Endodermal cell (in vitro differentiated cells): ENCODE measurements around the gene PNCK. TPM values are rescaled to one million over a fixed set of nuclear protein-coding genes. Genes with fewer than 3 reads are reported as not detected.

Experiments used
- DNase-seq: peaks from one replicate; pipeline ENCODE4 v3.0.0-alpha.2; 2017
- H3K27ac ChIP-seq: 2 replicates; pipeline ENCODE4 v1.5.1; 2013; ENCODE audit warnings: mild to moderate bottlenecking, low read depth, low read length, moderate library complexity
- H3K27me3 ChIP-seq: 2 replicates; pipeline ENCODE4 v1.6.1; 2013; ENCODE audit warnings: mild to moderate bottlenecking, low read length, moderate library complexity; ENCODE audit not compliant: insufficient read depth, control insufficient read depth, poor library complexity, severe bottlenecking
- H3K36me3 ChIP-seq: 2 replicates; pipeline ENCODE4 v1.7.0; 2013; ENCODE audit warnings: mild to moderate bottlenecking, low read length, moderate library complexity; ENCODE audit not compliant: control insufficient read depth, insufficient read depth
- H3K4me1 ChIP-seq: one replicate; pipeline ENCODE4 v1.7.0; 2013; ENCODE audit warnings: low read length; ENCODE audit not compliant: control insufficient read depth, insufficient read depth
- H3K4me3 ChIP-seq: 2 replicates; pipeline ENCODE4 v1.5.1; 2013; ENCODE audit warnings: mild to moderate bottlenecking, low read length, moderate library complexity
- H3K9ac ChIP-seq: 2 replicates; pipeline ENCODE4 v1.6.1; 2013; ENCODE audit warnings: mild to moderate bottlenecking, low read length, moderate library complexity; ENCODE audit not compliant: poor library complexity, severe bottlenecking; ENCODE audit errors: extremely low read depth
- H3K9me3 ChIP-seq: 2 replicates; pipeline ENCODE4 v1.6.1; 2013; ENCODE audit warnings: mild to moderate bottlenecking, low read length, moderate library complexity; ENCODE audit not compliant: control insufficient read depth
- H3K27ac Mint-ChIP-seq: 2 replicates; pipeline ENCODE4 v1.8.0; 2020; ENCODE audit warnings: mixed read lengths
- H3K27me3 Mint-ChIP-seq: 2 replicates; pipeline ENCODE4 v1.8.0; 2021; ENCODE audit warnings: mild to moderate bottlenecking, mixed read lengths; ENCODE audit not compliant: insufficient read depth
- H3K36me3 Mint-ChIP-seq: 2 replicates; pipeline ENCODE4 v1.8.0; 2020; ENCODE audit warnings: low read depth, mixed read lengths
- H3K4me1 Mint-ChIP-seq: 2 replicates; pipeline ENCODE4 v1.8.0; 2020; ENCODE audit warnings: mixed read lengths
- H3K4me3 Mint-ChIP-seq: 2 replicates; pipeline ENCODE4 v1.8.0; 2020; ENCODE audit warnings: mild to moderate bottlenecking, moderate library complexity, mixed read lengths
- H3K9me3 Mint-ChIP-seq: 2 replicates; pipeline ENCODE4 v1.8.0; 2020; ENCODE audit warnings: mild to moderate bottlenecking, mixed read lengths
- WGBS, 2 experiments: methylation state at CpG; one replicate each; pipeline versions ENCODE4 v1.1.5 to v1.1.7; 2013; ENCODE audit warnings: missing lambda C conversion rate in 2 of 2, mixed read lengths in 1 of 2; ENCODE audit not compliant: insufficient coverage in 1 of 2, insufficient read length in 1 of 2; 5-methylcytosine and 5-hydroxymethylcytosine counted together
- total RNA-seq, 2 donors: library from RNA; stranded (reverse); fragmentation: NEBNext Ultra II Directional in 1 of 2; extraction: Animal tissue kit (Norgen Biotek cat#: 25700) in 1 of 2; gene quantifications; 2 replicates in 1 of 2; 3 replicates in 1 of 2; pipeline ENCODE4 v1.2.1, GENCODE V29; 2021
- TF ChIP-seq, protein P1 (sequence below): fragments of 200-600 bp; sonication (generic); conservative IDR thresholded peaks from 2 replicates; pipeline ENCODE4 v1.5.0; 2021; ENCODE audit warnings: antibody characterized with exemption, mild to moderate bottlenecking

Gene PNCK
- total RNA-seq, 2 donors from 2014 or later: 2.8 to 12.9 TPM

- no peaks in the 10 kb centered on the region for H3K36me3 Mint-ChIP-seq
- DNase-seq: peak; percentile 8
- no peaks in the 10 kb centered on the region for H3K4me1 Mint-ChIP-seq
- TF ChIP-seq, protein P1, sequence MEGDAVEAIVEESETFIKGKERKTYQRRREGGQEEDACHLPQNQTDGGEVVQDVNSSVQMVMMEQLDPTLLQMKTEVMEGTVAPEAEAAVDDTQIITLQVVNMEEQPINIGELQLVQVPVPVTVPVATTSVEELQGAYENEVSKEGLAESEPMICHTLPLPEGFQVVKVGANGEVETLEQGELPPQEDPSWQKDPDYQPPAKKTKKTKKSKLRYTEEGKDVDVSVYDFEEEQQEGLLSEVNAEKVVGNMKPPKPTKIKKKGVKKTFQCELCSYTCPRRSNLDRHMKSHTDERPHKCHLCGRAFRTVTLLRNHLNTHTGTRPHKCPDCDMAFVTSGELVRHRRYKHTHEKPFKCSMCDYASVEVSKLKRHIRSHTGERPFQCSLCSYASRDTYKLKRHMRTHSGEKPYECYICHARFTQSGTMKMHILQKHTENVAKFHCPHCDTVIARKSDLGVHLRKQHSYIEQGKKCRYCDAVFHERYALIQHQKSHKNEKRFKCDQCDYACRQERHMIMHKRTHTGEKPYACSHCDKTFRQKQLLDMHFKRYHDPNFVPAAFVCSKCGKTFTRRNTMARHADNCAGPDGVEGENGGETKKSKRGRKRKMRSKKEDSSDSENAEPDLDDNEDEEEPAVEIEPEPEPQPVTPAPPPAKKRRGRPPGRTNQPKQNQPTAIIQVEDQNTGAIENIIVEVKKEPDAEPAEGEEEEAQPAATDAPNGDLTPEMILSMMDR: no peak
- no peaks in the 10 kb centered on the region for H3K9me3 ChIP-seq
- H3K27me3 Mint-ChIP-seq: peaks cover 30% of the 10 kb centered on the region
- peaks cover 68% of the 10 kb centered on the region for H3K9me3 Mint-ChIP-seq
- no peaks in the 10 kb centered on the region for H3K36me3 ChIP-seq
- H3K4me3 ChIP-seq: no peak overlapping the region
- no peak overlapping the region for H3K4me3 Mint-ChIP-seq
- peaks cover 18% of the 10 kb centered on the region for H3K27me3 ChIP-seq
- 86 to 88% methylated on average over 4 to 9 of the region's 9 CpGs for WGBS, 2 experiments
- H3K27ac ChIP-seq: no peak overlapping the region
- no peak overlapping the region for H3K27ac Mint-ChIP-seq
- H3K9ac ChIP-seq: no peak overlapping the region
- H3K4me1 ChIP-seq: no peaks in the 10 kb centered on the region
These were observed 16.5 kb downstream of the PNCK start for GRCh38 chrX:153657161-153657560.

- no peak for DNase-seq
These were observed 20.1 kb downstream of the PNCK start for GRCh38 chrX:153653556-153653955.

GRCh38 chrX:153651540-153652079 lies 22.0 kb downstream of the PNCK start:
- Histone ChIP-seq H3K36me3 (no peaks in the 10 kb centered on the region), H3K4me3 (no peak overlapping the region), H3K9ac (no peak overlapping the region), H3K27ac (no peak overlapping the region), H3K27me3 (peaks cover 27% of the 10 kb centered on the region), H3K4me1 (no peaks in the 10 kb centered on the region), H3K9me3 (no peaks in the 10 kb centered on the region)
- Mint-ChIP-seq H3K9me3 (peaks cover 60% of the 10 kb centered on the region), H3K4me3 (no peak overlapping the region), H3K27me3 (peaks cover 23% of the 10 kb centered on the region), H3K4me1 (no peaks in the 10 kb centered on the region), H3K27ac (no peak overlapping the region), H3K36me3 (no peaks in the 10 kb centered on the region)
- TF ChIP-seq, protein P1: peak; percentile 62
- DNase-seq: peak; percentile 67
- 20 to 85% methylated on average over 1 to 9 of the region's 9 CpGs for WGBS, 2 experiments

More at GRCh38 chrX:153653556-153653955, 20.1 kb downstream of the PNCK start:
- Histone ChIP-seq H3K9ac (no peak overlapping the region), H3K27ac (no peak overlapping the region), H3K4me1 (no peaks in the 10 kb centered on the region), H3K9me3 (no peaks in the 10 kb centered on the region), H3K36me3 (no peaks in the 10 kb centered on the region), H3K27me3 (peaks cover 9% of the 10 kb centered on the region), H3K4me3 (no peak overlapping the region)
- Mint-ChIP-seq H3K9me3 (peaks cover 71% of the 10 kb centered on the region), H3K27ac (no peak overlapping the region), H3K4me3 (no peak overlapping the region), H3K36me3 (no peaks in the 10 kb centered on the region), H3K27me3 (peaks cover 19% of the 10 kb centered on the region), H3K4me1 (no peaks in the 10 kb centered on the region)
- TF ChIP-seq, protein P1: no peak
- WGBS, 2 experiments: 67 to 98% methylated on average over 1 to 2 of the region's 2 CpGs
